ENCODE measurements around the gene DNMT1. TPM values are rescaled to one million over a fixed set of nuclear protein-coding genes. Genes with fewer than 3 reads are reported as not detected.

The DNMT1 gene
- polyA plus RNA-seq, 3 donors: 103 to 131 (median 113) TPM

GRCh38 chr19:10089801-10090375, 104.9 kb downstream of the DNMT1 start:
- DNase-seq (ENCODE audit: extremely low read depth in 1 of 11, low read depth in 9 of 11, low spot score in 4 of 11): no peak

- DNase-seq (ENCODE audit: extremely low read depth in 1 of 11, low read depth in 9 of 11, low spot score in 4 of 11): no peak
These were observed 105.7 kb downstream of the DNMT1 start for GRCh38 chr19:10088949-10089554.

- no peak for DNase-seq (ENCODE audit: extremely low read depth in 1 of 11, low read depth in 9 of 11, low spot score in 4 of 11)
These were observed 107.3 kb downstream of the DNMT1 start for GRCh38 chr19:10087296-10088061.

GRCh38 chr19:10086591-10087192, 108.1 kb downstream of the DNMT1 start:
- DNase-seq (ENCODE audit: extremely low read depth in 1 of 11, low read depth in 9 of 11, low spot score in 4 of 11): no peak

GRCh38 chr19:10085641-10086590, 108.8 kb downstream of the DNMT1 start, which contains the start of gene SHFL:
SHFL (plus strand) TSS chr19:10086317; CDS start chr19:10086428, 111 bp downstream.
- DNase-seq (ENCODE audit: extremely low read depth in 1 of 11, low read depth in 9 of 11, low spot score in 4 of 11): peak in 5 of 11 donors; percentile 55 to 67 (median 65)

GRCh38 chr19:10084803-10085202, 110.0 kb downstream of the DNMT1 start:
- no peak for DNase-seq (ENCODE audit: extremely low read depth in 1 of 11, low read depth in 9 of 11, low spot score in 4 of 11)

- DNase-seq (ENCODE audit: extremely low read depth in 1 of 11, low read depth in 9 of 11, low spot score in 4 of 11): no peak
These were observed 110.8 kb downstream of the DNMT1 start for GRCh38 chr19:10083911-10084310.

Other genes starting within 250 kb of the DNMT1 start
- 1 to 10 TPM in 1 of 3 donors, under 1 TPM in 2; 0.56 to 1.7 (median 0.96) TPM for gene COL5A3, start 184.4 kb downstream of the DNMT1 start, polyA plus RNA-seq (ENCODE audit: insufficient read length in 3 of 3)
- gene RDH8, start 181.5 kb downstream of the DNMT1 start, polyA plus RNA-seq (ENCODE audit: insufficient read length in 3 of 3): under 1 TPM in 1 of 3 donors, not detected in 2; 0.27 TPM
- gene SHFL, start 108.6 kb downstream of the DNMT1 start, polyA plus RNA-seq (ENCODE audit: insufficient read length in 3 of 3): 10 to 100 TPM; 24.1 to 31.0 (median 25.9) TPM
- 1 to 10 TPM; 1.4 to 2.9 (median 2.9) TPM for gene ANGPTL6, start 92.3 kb downstream of the DNMT1 start, polyA plus RNA-seq (ENCODE audit: insufficient read length in 3 of 3)
- 10 to 100 TPM; 24.7 to 38.9 (median 34.5) TPM for gene PPAN, start 88.6 kb downstream of the DNMT1 start, polyA plus RNA-seq (ENCODE audit: insufficient read length in 3 of 3)
- gene P2RY11, start 83.3 kb downstream of the DNMT1 start, polyA plus RNA-seq (ENCODE audit: insufficient read length in 3 of 3): 10 to 100 TPM; 11.1 to 16.8 (median 14.6) TPM
- gene EIF3G, start 75.1 kb downstream of the DNMT1 start, polyA plus RNA-seq (ENCODE audit: insufficient read length in 3 of 3): 100 to 1,000 TPM; 194 to 214 (median 205) TPM
- gene S1PR2, start 36.4 kb upstream of the DNMT1 start, polyA plus RNA-seq (ENCODE audit: insufficient read length in 3 of 3): 10 to 100 TPM; 10.2 to 13.0 (median 12.2) TPM
- 10 to 100 TPM; 32.0 to 51.4 (median 50.5) TPM for gene MRPL4, start 57.3 kb upstream of the DNMT1 start, polyA plus RNA-seq (ENCODE audit: insufficient read length in 3 of 3)
- 1 to 10 TPM; 5.3 to 6.7 (median 6.7) TPM for gene ICAM1, start 76.2 kb upstream of the DNMT1 start, polyA plus RNA-seq (ENCODE audit: insufficient read length in 3 of 3)
- under 1 TPM; 0.22 to 0.44 (median 0.24) TPM for gene ICAM4, start 92.0 kb upstream of the DNMT1 start, polyA plus RNA-seq (ENCODE audit: insufficient read length in 3 of 3)
- gene ICAM5, start 95.0 kb upstream of the DNMT1 start, polyA plus RNA-seq (ENCODE audit: insufficient read length in 3 of 3): under 1 TPM; 0.12 to 0.42 (median 0.24) TPM
- 1 to 10 TPM; 5.6 to 9.7 (median 6.3) TPM for gene ZGLP1, start 114.9 kb upstream of the DNMT1 start, polyA plus RNA-seq (ENCODE audit: insufficient read length in 3 of 3)
- gene FDX2, start 121.1 kb upstream of the DNMT1 start, polyA plus RNA-seq (ENCODE audit: insufficient read length in 3 of 3): 10 to 100 TPM; 14.5 to 23.3 (median 20.6) TPM
- 10 to 100 TPM; 21.0 to 38.9 (median 37.3) TPM for gene RAVER1, start 138.6 kb upstream of the DNMT1 start, polyA plus RNA-seq (ENCODE audit: insufficient read length in 3 of 3)
- gene ICAM3, start 144.7 kb upstream of the DNMT1 start, polyA plus RNA-seq (ENCODE audit: insufficient read length in 3 of 3): 10 to 100 TPM in 1 of 3 donors, 1 to 10 TPM in 2; 8.2 to 10.4 (median 10.0) TPM
- 100 to 1,000 TPM; 101 to 151 (median 123) TPM for gene TYK2, start 185.6 kb upstream of the DNMT1 start, polyA plus RNA-seq (ENCODE audit: insufficient read length in 3 of 3)
- gene CDC37, start 208.6 kb upstream of the DNMT1 start, polyA plus RNA-seq (ENCODE audit: insufficient read length in 3 of 3): 100 to 1,000 TPM; 132 to 185 (median 178) TPM
- gene PDE4A, start 225.6 kb upstream of the DNMT1 start, polyA plus RNA-seq (ENCODE audit: insufficient read length in 3 of 3): 1 to 10 TPM; 1.9 to 5.1 (median 2.1) TPM